ENCODE measurements around the gene ZDHHC9.
"Not testable (repeated sequence)": the region's sequence is repeated elsewhere in the genome, so short reads cannot be mapped to it uniquely, and the experiment has no call there.

Gene ZDHHC9

DNA sequence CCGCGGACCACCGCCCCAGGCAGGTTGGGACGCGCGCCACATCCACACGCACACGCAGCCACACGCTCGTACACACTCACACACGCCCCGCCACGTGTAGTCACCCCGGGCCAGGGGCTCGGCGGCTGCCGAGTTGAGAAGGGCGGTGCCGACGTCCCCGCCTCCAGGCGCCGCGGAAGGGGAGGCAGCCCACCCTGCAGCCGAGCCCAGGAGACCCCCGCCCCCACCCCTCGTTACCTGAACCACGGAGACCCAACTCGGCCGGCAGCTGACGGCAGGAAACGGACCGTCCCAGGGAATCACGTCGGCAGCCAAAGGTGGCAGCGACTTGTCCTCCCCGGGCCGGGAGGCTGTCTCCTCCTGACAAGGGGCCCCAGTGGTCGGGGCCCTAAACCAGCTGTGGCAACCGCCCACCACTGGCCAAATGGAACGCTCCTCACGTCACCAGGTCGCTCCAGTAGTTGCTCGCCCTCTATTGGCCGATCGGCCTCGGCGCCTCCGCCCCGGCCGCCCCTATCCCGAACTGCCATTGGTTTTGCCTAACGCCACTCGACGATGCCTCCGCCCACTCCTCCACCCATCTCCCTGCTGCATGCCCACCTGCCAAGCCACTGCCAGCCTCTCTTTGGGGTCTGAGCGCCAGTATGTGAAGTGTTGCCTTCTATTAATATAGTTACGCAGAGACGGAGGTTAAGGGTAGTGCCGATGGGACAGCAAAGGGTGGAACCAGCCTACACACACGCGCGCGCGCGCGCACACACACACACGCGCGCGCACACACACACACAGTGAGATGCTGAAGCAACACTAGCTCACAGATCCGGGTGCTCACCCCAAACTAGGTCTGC is at the start of gene ZDHHC9:
ZDHHC9 (minus strand) TSS at position 428 of the 848 bp plus-strand sequence. CDS start 1,941 bp downstream, outside the sequence.
- DNase-seq: peak; percentile 27

DNA sequence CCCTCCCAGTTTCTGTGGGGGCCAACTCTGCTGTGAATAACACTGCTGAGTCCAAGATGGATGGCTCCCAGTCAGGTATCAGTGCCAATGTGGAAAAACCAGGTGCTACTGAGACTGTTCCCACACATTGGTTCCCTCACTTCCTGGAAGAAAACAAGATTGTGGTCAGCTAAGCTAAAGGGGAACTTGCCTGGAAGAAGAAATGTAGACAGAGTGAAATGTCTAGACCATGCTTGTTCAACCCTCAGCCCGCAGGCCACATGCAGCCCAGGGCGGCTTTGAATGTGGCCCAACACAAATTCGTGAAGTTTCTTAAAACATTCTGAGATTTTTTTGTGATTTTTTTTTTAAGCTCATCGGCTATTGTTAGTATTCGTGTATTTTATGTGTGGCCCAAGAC is 33.7 kb upstream of the ZDHHC9 start:
- no peak for DNase-seq

- no peak for DNase-seq
These were observed 33.2 kb upstream of the ZDHHC9 start for GRCh38 chrX:129876771-129877305.

- no peak for DNase-seq
These were observed 32.0 kb upstream of the ZDHHC9 start for GRCh38 chrX:129875669-129876068.

DNA sequence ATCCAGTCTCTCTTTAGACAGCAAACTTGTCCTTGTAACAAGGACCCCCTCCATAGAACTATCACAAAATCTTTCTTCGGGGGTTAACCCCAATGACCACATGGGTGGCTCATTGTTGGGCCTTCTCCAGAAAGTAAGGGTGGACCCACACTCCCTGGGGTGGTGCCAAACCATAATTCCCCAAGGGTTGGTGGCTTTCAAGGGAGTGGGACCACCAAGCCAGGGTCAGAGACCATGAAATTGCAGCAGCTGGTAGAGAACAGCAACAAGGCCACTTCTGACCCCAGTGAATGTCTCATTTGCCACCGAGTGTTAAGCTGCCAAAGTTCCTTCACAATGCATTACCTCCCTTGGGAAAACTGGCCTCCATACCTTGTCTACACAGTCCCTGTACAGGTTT is 28.8 kb upstream of the ZDHHC9 start:
- DNase-seq: no peak

GRCh38 chrX:129866321-129866720 is 22.6 kb upstream of the ZDHHC9 start:
- DNase-seq: not testable (repeated sequence)

DNA sequence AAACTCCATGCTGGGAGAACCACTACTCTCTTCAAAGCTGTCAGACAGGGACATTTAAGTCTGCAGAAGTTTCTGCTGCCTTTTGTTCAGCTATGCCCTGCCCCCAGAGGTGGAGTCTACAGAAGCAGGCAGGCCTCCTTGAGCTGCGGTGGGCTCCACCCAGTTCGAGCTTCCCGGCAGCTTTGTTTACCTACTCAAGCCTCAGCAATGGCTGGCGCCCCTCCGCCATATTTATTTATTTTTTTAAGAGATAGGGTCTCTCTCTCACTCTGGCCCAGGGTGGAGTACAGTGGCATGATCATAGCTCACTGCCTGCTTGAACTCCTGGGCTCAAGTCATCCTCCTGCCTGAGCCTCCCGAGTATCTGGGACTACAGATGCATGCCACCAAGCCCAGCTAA is 15.4 kb upstream of the ZDHHC9 start:
- not testable (repeated sequence) for DNase-seq

DNA sequence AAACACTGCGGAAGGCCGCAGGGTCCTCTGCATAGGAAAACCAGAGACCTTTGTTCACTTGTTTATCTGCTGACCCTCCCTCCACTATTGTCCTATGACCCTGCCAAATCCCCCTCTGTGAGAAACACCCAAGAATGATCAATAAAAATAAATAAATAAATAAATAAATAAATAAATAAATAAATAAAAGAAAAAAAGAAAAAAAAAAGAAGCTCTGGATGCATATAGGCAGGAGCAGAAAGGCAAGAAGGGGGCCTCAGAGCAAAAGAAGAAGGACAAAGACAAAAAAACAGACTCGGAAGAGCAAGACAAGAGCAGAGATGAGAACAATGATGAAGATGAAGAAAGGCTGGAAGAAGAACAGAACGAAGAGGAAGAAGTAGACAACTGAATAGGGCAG is 8.1 kb upstream of the ZDHHC9 start:
- not testable (repeated sequence) for DNase-seq

- DNase-seq: no peak
These were observed 3.0 kb upstream of the ZDHHC9 start for GRCh38 chrX:129846716-129847115.

- DNase-seq: no peak
These were observed 2.0 kb upstream of the ZDHHC9 start for GRCh38 chrX:129845616-129846190.

DNA sequence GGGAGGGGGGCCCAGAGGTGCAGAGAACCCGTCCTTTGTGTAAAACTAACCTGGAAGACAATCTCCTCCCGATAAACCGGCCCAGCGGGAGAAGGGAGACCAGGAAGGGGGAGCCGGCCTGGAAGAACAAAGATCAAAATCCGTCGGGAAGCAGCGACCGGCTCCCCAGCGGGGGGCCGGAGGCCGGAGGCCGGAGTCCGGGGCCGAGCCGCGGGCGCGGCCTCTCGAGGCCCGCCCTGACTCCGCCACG is 552 bp downstream of the ZDHHC9 start:
- DNase-seq: no peak

- DNase-seq: no peak
These were observed 1.0 kb downstream of the ZDHHC9 start for GRCh38 chrX:129842510-129843208.

DNA sequence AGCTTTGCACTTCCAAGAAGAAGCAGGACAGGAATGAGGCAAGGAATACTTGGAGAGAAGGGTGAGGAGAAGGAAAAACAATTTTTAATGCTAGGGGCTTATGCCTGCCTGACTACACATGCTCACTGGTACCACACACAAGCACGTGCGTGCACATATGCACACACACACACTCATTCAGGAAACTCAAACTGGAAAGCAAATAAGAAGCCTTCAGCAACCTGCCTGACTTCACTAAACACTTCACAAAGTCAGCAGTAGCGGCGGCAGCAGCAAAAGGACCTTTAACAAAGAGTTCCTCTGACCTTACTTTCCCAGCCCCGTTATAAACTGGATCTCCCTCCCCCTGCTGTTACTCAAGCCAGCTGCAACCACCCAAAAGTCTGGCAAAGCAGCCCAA is 3.3 kb downstream of the ZDHHC9 start:
- no peak for DNase-seq

GRCh38 chrX:129836827-129837226 is 6.9 kb downstream of the ZDHHC9 start:
- no peak for DNase-seq

DNA sequence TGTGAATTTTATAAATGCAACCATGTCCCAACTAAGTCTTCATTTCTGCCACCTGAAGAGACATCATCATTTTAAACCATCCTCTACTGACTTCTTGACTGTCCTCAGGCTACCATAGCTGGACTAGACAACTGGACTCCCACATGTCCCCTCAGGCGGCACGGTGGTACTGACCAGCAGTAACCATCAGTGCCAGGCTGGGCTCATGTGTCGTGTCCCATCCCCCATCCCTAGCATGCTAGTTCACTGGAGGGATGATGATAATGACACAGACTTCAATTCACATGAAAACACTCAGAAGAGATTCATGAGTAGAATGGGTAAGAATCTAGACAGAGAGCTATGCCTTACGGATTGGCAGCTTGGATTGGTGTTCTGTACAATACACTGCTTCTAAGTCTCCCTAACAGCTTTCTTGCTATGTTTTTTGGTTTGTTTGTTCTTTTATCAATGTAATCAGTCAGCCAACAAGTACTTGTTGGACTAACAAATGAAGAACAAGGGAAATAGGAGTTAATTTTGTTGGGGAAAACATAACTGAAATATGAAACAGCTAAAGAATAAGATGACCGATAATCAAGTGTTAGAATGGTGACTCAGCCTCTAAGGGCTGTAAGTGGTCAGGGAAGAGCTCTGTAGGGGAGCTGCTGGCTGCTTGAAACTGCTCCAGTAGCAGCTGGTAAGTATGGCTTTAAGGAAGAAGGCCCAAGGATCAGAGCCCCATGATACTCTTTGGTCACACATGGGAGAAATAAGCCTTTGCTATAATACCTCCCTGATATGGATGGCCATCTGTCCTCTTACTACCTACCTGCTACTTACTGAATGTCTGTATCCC is 10.3 kb downstream of the ZDHHC9 start:
- no peak for DNase-seq

DNA sequence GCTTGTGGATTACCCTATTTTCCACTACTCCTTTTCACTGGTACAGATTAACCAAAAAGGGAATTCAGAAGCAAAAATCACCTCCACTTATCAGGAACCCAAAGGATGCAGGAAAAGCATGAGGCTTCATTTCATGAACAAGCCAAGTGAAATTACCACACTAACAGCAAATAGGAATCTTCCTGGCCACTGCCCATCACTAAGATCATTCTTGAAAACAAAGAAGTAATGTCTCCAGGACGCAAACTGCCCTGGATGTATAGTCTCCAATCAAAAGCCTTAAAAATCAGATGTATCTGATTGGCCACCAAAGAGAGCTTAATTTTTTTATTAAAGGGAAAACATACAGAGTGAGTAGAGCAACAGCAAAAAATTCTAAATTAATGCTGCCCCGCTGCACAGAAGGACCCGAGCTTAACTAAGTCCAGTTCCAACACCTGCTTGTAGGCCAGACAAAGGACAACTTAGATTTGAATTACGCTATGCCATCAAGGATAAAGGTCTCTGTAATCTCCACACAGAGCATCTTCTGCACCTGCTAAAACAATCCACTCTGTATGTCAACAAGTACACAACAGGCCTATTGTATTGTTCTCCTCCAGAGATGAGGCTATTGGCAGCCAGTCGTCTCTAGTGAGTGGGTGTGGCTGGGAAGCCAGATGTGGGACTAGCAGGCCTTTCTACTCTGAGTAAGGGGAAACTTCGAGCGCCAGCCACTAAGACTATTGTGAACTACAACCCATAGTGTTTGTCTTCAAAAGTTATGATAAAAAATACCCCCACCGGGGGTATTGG is 12.4 kb downstream of the ZDHHC9 start:
- DNase-seq: no peak

DNA sequence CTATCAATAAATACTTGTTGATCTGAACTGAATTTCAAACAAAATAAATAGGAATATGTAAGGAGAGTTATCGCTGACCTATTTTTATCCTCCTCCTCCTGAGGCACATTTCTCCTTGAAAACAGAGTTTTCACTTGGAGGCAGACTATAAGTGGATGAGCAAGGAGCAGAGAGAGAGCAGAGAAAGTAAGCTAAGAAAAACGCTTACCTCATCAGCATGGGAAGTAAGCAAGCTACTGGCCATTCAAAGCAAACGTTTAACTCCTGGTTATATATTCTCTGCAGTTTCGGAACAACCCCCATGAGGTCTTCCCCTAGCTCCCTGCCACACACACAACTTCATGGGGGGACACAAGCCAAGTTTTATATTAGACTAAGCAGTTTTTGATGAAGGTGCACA is 13.2 kb downstream of the ZDHHC9 start:
- DNase-seq: no peak

DNA sequence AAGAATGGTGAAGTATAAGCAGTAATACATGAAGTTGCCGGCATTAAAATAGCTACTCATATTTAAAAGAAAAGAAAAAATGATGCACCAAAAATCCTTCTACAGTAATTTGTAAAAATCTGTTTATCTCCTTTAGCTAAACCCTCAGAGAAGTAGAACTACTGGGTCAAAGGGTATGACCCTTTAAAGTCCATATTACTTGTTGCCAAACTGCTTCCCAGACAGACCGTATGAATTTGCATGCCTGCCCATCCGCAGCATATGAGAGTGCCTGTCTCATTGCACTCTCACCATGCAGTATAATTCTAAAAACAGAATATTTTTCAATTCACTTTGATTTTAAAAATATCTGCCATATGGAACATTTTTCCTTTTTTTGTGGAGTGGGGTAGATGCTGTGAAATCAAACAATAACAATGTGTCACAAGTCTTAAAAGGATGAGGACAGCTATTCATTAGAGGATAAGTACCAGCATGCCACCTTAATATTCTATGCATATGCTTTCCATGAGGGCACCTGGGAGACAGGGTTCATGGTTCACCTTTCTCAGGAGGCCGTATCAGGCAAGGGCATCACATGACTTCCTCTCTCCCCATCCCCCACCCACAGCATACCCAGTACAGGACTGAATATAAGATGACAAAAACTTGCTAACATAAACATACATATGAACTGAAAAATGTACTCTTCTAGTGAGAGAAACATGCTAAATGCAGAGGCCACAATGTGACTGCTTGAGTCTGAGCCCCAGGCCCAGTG is 17.8 kb downstream of the ZDHHC9 start:
- no peak for DNase-seq

GRCh38 chrX:129824620-129825019 is 19.1 kb downstream of the ZDHHC9 start:
- no peak for DNase-seq

DNA sequence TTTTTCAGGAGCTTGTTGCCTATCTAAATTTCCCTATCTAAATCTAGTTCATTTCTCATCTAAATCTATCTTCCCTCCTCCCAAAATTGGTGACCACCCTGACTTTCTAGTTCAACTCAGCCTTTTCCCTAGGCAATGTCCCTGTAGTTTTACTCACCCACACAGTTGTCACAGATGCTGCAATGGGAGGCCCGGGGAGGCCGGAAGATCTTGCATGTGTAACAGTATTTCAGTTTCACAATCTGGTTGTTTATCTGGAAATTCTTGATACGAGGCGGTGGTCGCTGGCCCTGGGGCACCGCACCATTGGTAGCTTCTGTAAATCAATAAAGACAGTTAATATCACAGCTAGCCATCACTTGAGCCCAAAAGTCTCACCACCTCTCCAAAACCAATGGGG is 20.2 kb downstream of the ZDHHC9 start:
- DNase-seq: no peak

- no peak for DNase-seq
These were observed 20.6 kb downstream of the ZDHHC9 start for GRCh38 chrX:129823115-129823514.
